GM18951 (cell line): Measurements from ENCODE around the gene ZNF70.

Experiments used
- POLR2A ChIP-seq: IDR thresholded peaks from 4 replicates; pipeline ENCODE4 v1.6.1; 2011; ENCODE audit warnings: mild to moderate bottlenecking; ENCODE audit not compliant: insufficient read length, insufficient read depth; ENCODE audit errors: extremely low read depth
- in situ Hi-C: fragments of 300-500 bp; cut with MboI; formaldehyde crosslinking; loops from one replicate; pipeline ENCODE4 v1.12.0; 2022; ENCODE audit warnings: low sequenced_read_pairs, mixed read lengths, inconsistent platforms; ENCODE audit not compliant: unreplicated experiment

Gene ZNF70

DNA sequence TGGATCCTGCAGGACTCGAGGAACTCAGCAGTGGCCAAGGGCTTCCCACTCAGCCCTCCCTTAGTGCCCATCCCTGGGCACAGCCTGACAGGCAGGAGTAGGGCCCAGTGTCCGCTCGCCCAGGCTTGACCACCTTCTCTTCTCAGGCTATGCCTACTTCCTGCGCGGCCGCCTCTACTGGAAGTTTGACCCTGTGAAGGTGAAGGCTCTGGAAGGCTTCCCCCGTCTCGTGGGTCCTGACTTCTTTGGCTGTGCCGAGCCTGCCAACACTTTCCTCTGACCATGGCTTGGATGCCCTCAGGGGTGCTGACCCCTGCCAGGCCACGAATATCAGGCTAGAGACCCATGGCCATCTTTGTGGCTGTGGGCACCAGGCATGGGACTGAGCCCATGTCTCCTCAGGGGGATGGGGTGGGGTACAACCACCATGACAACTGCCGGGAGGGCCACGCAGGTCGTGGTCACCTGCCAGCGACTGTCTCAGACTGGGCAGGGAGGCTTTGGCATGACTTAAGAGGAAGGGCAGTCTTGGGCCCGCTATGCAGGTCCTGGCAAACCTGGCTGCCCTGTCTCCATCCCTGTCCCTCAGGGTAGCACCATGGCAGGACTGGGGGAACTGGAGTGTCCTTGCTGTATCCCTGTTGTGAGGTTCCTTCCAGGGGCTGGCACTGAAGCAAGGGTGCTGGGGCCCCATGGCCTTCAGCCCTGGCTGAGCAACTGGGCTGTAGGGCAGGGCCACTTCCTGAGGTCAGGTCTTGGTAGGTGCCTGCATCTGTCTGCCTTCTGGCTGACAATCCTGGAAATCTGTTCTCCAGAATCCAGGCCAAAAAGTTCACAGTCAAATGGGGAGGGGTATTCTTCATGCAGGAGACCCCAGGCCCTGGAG is 32.6 kb upstream of the ZNF70 start:
- no peak for TF ChIP-seq POLR2A
- in situ Hi-C loops: no loop called here

- in situ Hi-C loops: no loop called here
- no peak for TF ChIP-seq POLR2A
Measured at GRCh38 chr22:23782703-23783102, 31.8 kb upstream of the ZNF70 start.

DNA sequence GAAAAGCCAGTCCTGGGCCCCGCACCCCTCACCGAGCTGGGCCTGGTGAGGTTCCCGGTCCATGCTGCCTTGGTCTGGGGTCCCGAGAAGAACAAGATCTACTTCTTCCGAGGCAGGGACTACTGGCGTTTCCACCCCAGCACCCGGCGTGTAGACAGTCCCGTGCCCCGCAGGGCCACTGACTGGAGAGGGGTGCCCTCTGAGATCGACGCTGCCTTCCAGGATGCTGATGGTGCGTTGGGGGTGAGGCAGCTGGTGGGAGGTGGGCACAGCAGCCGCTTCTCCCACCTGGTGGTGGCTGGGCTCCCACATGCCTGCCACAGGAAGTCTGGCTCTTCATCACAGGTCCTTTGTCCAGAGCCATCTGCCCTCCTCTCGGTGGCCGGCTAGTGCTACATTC is 31.3 kb upstream of the ZNF70 start:
- TF ChIP-seq POLR2A: no peak
- in situ Hi-C loops: no loop called here

GRCh38 chr22:23781511-23782183 is 30.7 kb upstream of the ZNF70 start:
- in situ Hi-C loops: no loop called here
- no peak for TF ChIP-seq POLR2A

GRCh38 chr22:23781065-23781464 is 30.2 kb upstream of the ZNF70 start:
- in situ Hi-C loops: no loop called here
- TF ChIP-seq POLR2A: no peak

DNA sequence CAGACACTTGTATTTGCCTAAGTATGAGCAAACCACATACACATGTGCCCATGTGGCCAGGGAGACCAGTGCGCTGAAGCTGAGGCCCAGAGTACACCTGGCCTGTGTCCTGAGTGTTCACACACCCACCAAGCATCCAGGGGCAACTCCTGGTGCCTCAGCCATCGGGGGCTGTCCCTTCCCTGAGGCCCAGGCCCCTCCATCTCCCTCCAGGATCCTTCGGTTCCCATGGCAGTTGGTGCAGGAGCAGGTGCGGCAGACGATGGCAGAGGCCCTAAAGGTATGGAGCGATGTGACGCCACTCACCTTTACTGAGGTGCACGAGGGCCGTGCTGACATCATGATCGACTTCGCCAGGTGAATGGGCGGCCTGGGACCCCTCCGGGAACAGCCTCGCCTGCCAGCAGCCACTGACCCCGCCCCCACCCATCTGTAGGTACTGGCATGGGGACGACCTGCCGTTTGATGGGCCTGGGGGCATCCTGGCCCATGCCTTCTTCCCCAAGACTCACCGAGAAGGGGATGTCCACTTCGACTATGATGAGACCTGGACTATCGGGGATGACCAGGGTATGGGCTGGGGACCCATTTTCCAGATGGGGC is 29.3 kb upstream of the ZNF70 start:
- TF ChIP-seq POLR2A: no peak
- in situ Hi-C loops: no loop called here

GRCh38 chr22:23779731-23780130 is 28.8 kb upstream of the ZNF70 start:
- no peak for TF ChIP-seq POLR2A
- in situ Hi-C loops: loop anchor here (10.0 kb wide), 1 partner anchor 55 kb away; the partner anchor contains the start of gene DERL3

GRCh38 chr22:23779083-23779482 is 28.2 kb upstream of the ZNF70 start:
- in situ Hi-C loops: loop anchor here (10.0 kb wide), 1 partner anchor 56 kb away; the partner anchor contains the start of gene DERL3
- TF ChIP-seq POLR2A: no peak

DNA sequence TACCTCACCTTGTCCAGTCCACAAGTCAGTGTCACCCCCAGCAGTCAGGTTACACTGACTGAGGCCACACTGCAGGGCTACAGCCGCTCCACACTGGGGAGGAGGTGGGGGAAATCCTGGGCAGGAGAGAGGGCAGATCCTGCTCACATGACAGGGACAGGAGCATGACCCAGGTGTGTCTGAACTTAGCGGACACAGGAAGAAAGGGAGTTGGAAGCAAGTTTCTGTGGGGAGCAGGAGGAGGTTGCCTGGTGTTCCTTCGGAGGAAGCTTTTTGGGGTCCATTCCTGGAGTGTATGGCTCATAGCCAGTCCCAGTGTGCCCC is 27.6 kb upstream of the ZNF70 start:
- no peak for TF ChIP-seq POLR2A
- in situ Hi-C loops: loop anchor here (10.0 kb wide), 1 partner anchor 56 kb away; the partner anchor contains the start of gene DERL3

- in situ Hi-C loops: loop anchor here (10.0 kb wide), 1 partner anchor 57 kb away; the partner anchor contains the start of gene DERL3
Measured at GRCh38 chr22:23777776-23778576, 27.1 kb upstream of the ZNF70 start.

GRCh38 chr22:23775779-23776375 is 25.0 kb upstream of the ZNF70 start:
- TF ChIP-seq POLR2A: no peak
- in situ Hi-C loops: loop anchor here (10.0 kb wide), 1 partner anchor 59 kb away; the partner anchor contains the start of gene DERL3

More at GRCh38 chr22:23777776-23778576, 27.1 kb upstream of the ZNF70 start:
- TF ChIP-seq POLR2A: no peak

GRCh38 chr22:23774922-23775436 is 24.1 kb upstream of the ZNF70 start:
- in situ Hi-C loops: loop anchor here (10.0 kb wide), 1 partner anchor 60 kb away; the partner anchor contains the start of gene DERL3
- no peak for TF ChIP-seq POLR2A
